B cell (primary cell): Measurements from ENCODE around the gene DOCK1. TPM values are rescaled to one million over a fixed set of nuclear protein-coding genes. Genes with fewer than 3 reads are reported as not detected.

Experiments used
- ATAC-seq: fragments of 200-7000 bp; cut with Tn5 transposase; one replicate; pipeline ENCODE4 v1.10.0; 2021; ENCODE audit warnings: low read depth, mild to moderate bottlenecking, moderate number of reproducible peaks, moderate library complexity
- CTCF ChIA-PET: fragments of 350-600 bp; sonication (Branson Sonifier 250); formaldehyde crosslinking; loops from one replicate; lab custom pipeline; 2021; ENCODE audit warnings: antibody characterized with exemption, inconsistent platforms; lab: Charles Lee
- POLR2A ChIA-PET: fragments of 350-600 bp; sonication (Branson Sonifier 250); formaldehyde crosslinking; loops from one replicate; lab custom pipeline; 2021; ENCODE audit warnings: antibody characterized with exemption; lab: Charles Lee
- DNase-seq: peaks from one replicate; pipeline ENCODE4 v3.0.0; 2013
- H2AFZ ChIP-seq: 2 replicates; pipeline ENCODE4 v1.6.1; 2012; ENCODE audit warnings: mild to moderate bottlenecking, low read depth, low read length; ENCODE audit not compliant: insufficient read depth, poor library complexity, severe bottlenecking
- H3K27ac ChIP-seq, 2 donors: 1 replicate in 1 of 2; 2 replicates in 1 of 2; pipeline ENCODE4 v1.5.1; 2012 to 2013; ENCODE audit warnings: low read length in 2 of 2, mild to moderate bottlenecking in 2 of 2, moderate library complexity in 1 of 2
- H3K27me3 ChIP-seq, 4 experiments: fragments of 200-600 bp in 1 of 4; sonication (generic) in 1 of 4; replicated peaks in 1 of 4; 1 replicate in 2 of 4; 2 replicates in 2 of 4; pipeline versions ENCODE4 v1.6.1 to v1.7.0; 2013 to 2016; ENCODE audit warnings: low read length in 3 of 4, mild to moderate bottlenecking in 2 of 4, mixed read lengths in 1 of 4, moderate library complexity in 1 of 4; ENCODE audit not compliant: insufficient read depth in 4 of 4, control insufficient read depth in 3 of 4; ENCODE audit errors: control extremely low read depth in 1 of 4
- H3K36me3 ChIP-seq, 2 experiments: replicated peaks in 1 of 2; 1 replicate in 1 of 2; 2 replicates in 1 of 2; pipeline versions ENCODE4 v1.6.1 to v1.7.1; 2013; ENCODE audit warnings: low read length in 1 of 2; ENCODE audit not compliant: insufficient read depth in 2 of 2, control insufficient read depth in 1 of 2; ENCODE audit errors: control extremely low read depth in 1 of 2, extremely low read depth in 1 of 2
- H3K4me1 ChIP-seq, 2 donors: fragments of 200-600 bp in 1 of 2; sonication (generic) in 1 of 2; 1 replicate in 1 of 2; 2 replicates in 1 of 2; pipeline versions ENCODE4 v1.5.1 to v1.6.1; 2013 to 2017; ENCODE audit warnings: low read length in 2 of 2; ENCODE audit not compliant: control insufficient read depth in 2 of 2, insufficient read depth in 2 of 2
- H3K4me2 ChIP-seq: replicated peaks from 2 replicates; pipeline ENCODE3; 2012; ENCODE audit warnings: mild to moderate bottlenecking, low read depth, low read length; ENCODE audit not compliant: poor library complexity, severe bottlenecking
- H3K4me3 ChIP-seq, 5 experiments: fragments of 200-600 bp in 1 of 5; sonication (generic) in 1 of 5; 1 replicate in 3 of 5; 2 replicates in 2 of 5; pipeline versions ENCODE4 v1.5.1 to v1.7.0; 2011 to 2016; ENCODE audit warnings: low read length in 4 of 5, mild to moderate bottlenecking in 4 of 5, low read depth in 2 of 5, control low read depth in 1 of 5, moderate library complexity in 1 of 5; ENCODE audit not compliant: insufficient read depth in 1 of 5; ENCODE audit errors: control extremely low read depth in 1 of 5, extremely low read depth in 1 of 5
- H3K79me2 ChIP-seq: fragments of 200-600 bp; sonication (generic); one replicate; pipeline ENCODE4 v1.6.0; 2016; ENCODE audit warnings: low read length; ENCODE audit not compliant: control insufficient read depth, insufficient read depth
- H3K9ac ChIP-seq: fragments of 200-600 bp; sonication (generic); 2 replicates; pipeline ENCODE4 v1.6.1; 2017; ENCODE audit warnings: mild to moderate bottlenecking, low read length, moderate library complexity
- H3K9me3 ChIP-seq, 3 donors: one replicate each; pipeline versions ENCODE4 v1.6.1 to v1.7.1; 2013; ENCODE audit warnings: low read length in 2 of 3; ENCODE audit not compliant: control insufficient read depth in 2 of 3, insufficient read depth in 1 of 3; ENCODE audit errors: control extremely low read depth in 1 of 3
- H4K20me1 ChIP-seq: 2 replicates; pipeline ENCODE4 v1.6.0; 2012; ENCODE audit warnings: mild to moderate bottlenecking, low read length; ENCODE audit not compliant: insufficient read depth, control insufficient read depth, poor library complexity, severe bottlenecking
- H3K27ac Mint-ChIP-seq: one replicate; pipeline ENCODE4 v1.8.0; 2021; ENCODE audit warnings: mixed read lengths
- H3K27me3 Mint-ChIP-seq: one replicate; pipeline ENCODE4 v1.8.0; 2021; ENCODE audit warnings: mixed read lengths
- H3K4me1 Mint-ChIP-seq: one replicate; pipeline ENCODE4 v1.8.0; 2021; ENCODE audit warnings: mixed read lengths
- H3K4me3 Mint-ChIP-seq: one replicate; pipeline ENCODE4 v1.8.0; 2021; ENCODE audit warnings: mixed read lengths
- H3K9me3 Mint-ChIP-seq: one replicate; pipeline ENCODE4 v1.8.0; 2022; ENCODE audit warnings: mixed read lengths; ENCODE audit not compliant: insufficient read depth
- CTCF ChIP-seq: fragments of 200-600 bp; IDR thresholded peaks from one replicate; pipeline ENCODE4 v1.8.0; 2022; ENCODE audit warnings: antibody characterized with exemption, mild to moderate bottlenecking
- EZH2 ChIP-seq: IDR thresholded peaks from 2 replicates; pipeline ENCODE4 v1.6.1; 2012; ENCODE audit warnings: borderline replicate concordance, low read depth, mild to moderate bottlenecking, moderate library complexity, low read length; ENCODE audit not compliant: insufficient read depth, poor library complexity, severe bottlenecking
- WGBS: methylation state at CpG from one replicate; pipeline ENCODE4 v1.1.5; 2013; ENCODE audit warnings: missing lambda C conversion rate; ENCODE audit not compliant: insufficient coverage; 5-methylcytosine and 5-hydroxymethylcytosine counted together
- intact Hi-C: fragments of 100-400 bp; cut with micrococcal nuclease; formaldehyde crosslinking; loops from one replicate; pipeline ENCODE4 v1.10.0; 2022
- polyA plus RNA-seq: library from polyadenylated mRNA; depleted of rRNA; stranded (reverse); fragments of >200 nt; gene quantifications from 2 replicates; pipeline ENCODE4 v1.2.3, GENCODE V29; 2012
- total RNA-seq, 2 donors: library from RNA; stranded (reverse); fragments of 120-200 nt in 1 of 2; gene quantifications; 1 replicate in 1 of 2; 2 replicates in 1 of 2; pipeline versions ENCODE4 v1.2.3 to v1.2.4, GENCODE V29; 2013 to 2022

DOCK1 gene
- total and polyA plus RNA-seq, 2 donors (not counting 1 experiment from before 2014, with no cell fraction given) = not detected

GRCh38 chr10:126946746-126947145 is 41.5 kb downstream of the DOCK1 start:
- no peak overlapping the region for H3K4me3 Mint-ChIP-seq
- Histone ChIP-seq H3K27me3 (no peaks in the 10 kb centered on the region), H3K36me3 (no peaks in the 10 kb centered on the region), H4K20me1 (no peaks in the 10 kb centered on the region), H3K4me2 (no peak overlapping the region), H3K4me3 (no peak overlapping the region), H3K79me2 (no peaks in the 10 kb centered on the region), H3K4me1 (no peaks in the 10 kb centered on the region), H3K9me3 (peaks cover 0 to 31% (median 0%) of the 10 kb centered on the region in 3 donors), H2AFZ (no peak overlapping the region), H3K9ac (no peak overlapping the region), H3K27ac (no peak overlapping the region)
- ChIA-PET CTCF (no interaction called here), POLR2A (no interaction called here)
- H3K27ac Mint-ChIP-seq = no peak overlapping the region
- no peaks in the 10 kb centered on the region for H3K27me3 Mint-ChIP-seq
- H3K4me1 Mint-ChIP-seq = no peaks in the 10 kb centered on the region
- ATAC-seq = no peak
- no peak for DNase-seq
- TF ChIP-seq EZH2 (no peak), CTCF (no peak)
- intact Hi-C loops = no loop called here
- 98% methylated on average over 5 of the region's 6 CpGs for WGBS
- no peaks in the 10 kb centered on the region for H3K9me3 Mint-ChIP-seq

GRCh38 chr10:126948355-126949160 is 43.3 kb downstream of the DOCK1 start:
- H3K9me3 Mint-ChIP-seq = no peaks in the 10 kb centered on the region
- CTCF ChIA-PET = interaction anchor here (0.6 kb wide), 1 partner anchor 23 kb away, joined by 3 read pairs; no protein-coding TSS in a partner anchor
- no peak overlapping the region for H3K4me3 ChIP-seq

More at GRCh38 chr10:126948355-126949160, 43.3 kb downstream of the DOCK1 start:
- Mint-ChIP-seq H3K27ac (no peak overlapping the region), H3K4me1 (no peaks in the 10 kb centered on the region), H3K4me3 (no peak overlapping the region), H3K27me3 (no peaks in the 10 kb centered on the region)
- Histone ChIP-seq H3K9me3 (peaks cover 0 to 31% (median 0%) of the 10 kb centered on the region in 3 donors), H3K27ac (no peak overlapping the region), H3K4me2 (no peak overlapping the region), H2AFZ (no peak overlapping the region), H4K20me1 (no peaks in the 10 kb centered on the region), H3K9ac (no peak overlapping the region), H3K4me1 (no peaks in the 10 kb centered on the region), H3K79me2 (no peaks in the 10 kb centered on the region), H3K27me3 (no peaks in the 10 kb centered on the region), H3K36me3 (no peaks in the 10 kb centered on the region)
- no peak for TF ChIP-seq CTCF
- no peak for TF ChIP-seq EZH2
- intact Hi-C loops = no loop called here
- POLR2A ChIA-PET = no interaction called here
- no peak for DNase-seq
- 98% methylated on average over 12 of the region's 13 CpGs for WGBS
- ATAC-seq = no peak
